Ishikawa (cell line): Measurements from ENCODE around the gene SAPCD2.

Source experiments
- CREB1 ChIP-seq: IDR thresholded peaks from 2 replicates; pipeline ENCODE4 v1.6.1; 2012; ENCODE audit warnings: low read depth
- EGR1 ChIP-seq: IDR thresholded peaks from 2 replicates; pipeline ENCODE4 v1.6.1; 2012
- EP300 ChIP-seq: IDR thresholded peaks from 2 replicates; pipeline ENCODE4 v1.6.1; 2012; ENCODE audit warnings: borderline replicate concordance
- TAF1 ChIP-seq: IDR thresholded peaks from 2 replicates; pipeline ENCODE4 v1.6.1; 2012; ENCODE audit warnings: low read depth, mild to moderate bottlenecking
- YY1 ChIP-seq: IDR thresholded peaks from 2 replicates; pipeline ENCODE4 v1.6.1; 2012; ENCODE audit warnings: low read depth

- no peak for TF ChIP-seq EGR1
- no peak for TF ChIP-seq EP300
- TF ChIP-seq TAF1 = no peak
- TF ChIP-seq YY1 = no peak
- TF ChIP-seq CREB1 = no peak
These were observed 9.0 kb upstream of the SAPCD2 start for GRCh38 chr9:137079401-137079787.
